Measurements from ENCODE around the gene PLPPR3.

PLPPR3 gene

GRCh38 chr19:867301-867793 lies 45.6 kb upstream of the PLPPR3 start:
- Histone ChIP-seq H3K4me3 (replicated peaks; ENCODE audit: insufficient read depth, low read length) (no peak overlapping the region), H3K27ac (replicated peaks) (no peak overlapping the region), H3K27me3 (ENCODE audit: insufficient read depth, poor library complexity, severe bottlenecking) (no peaks in the 10 kb centered on the region)
- TF ChIP-seq REST (IDR thresholded peaks at IDR 0.05; ENCODE audit: insufficient replicate concordance, low read depth) (no peak), SPI1 (IDR thresholded peaks at IDR 0.05; ENCODE audit: borderline replicate concordance, low read depth) (no peak), POLR2AphosphoS5 (IDR thresholded peaks at IDR 0.05; ENCODE audit: low read depth) (no peak; the same call in 1 of the 2 replicates), CTCF (IDR thresholded peaks at IDR 0.05; ENCODE audit: insufficient read depth, low read length) (no peak), GABPA (IDR thresholded peaks at IDR 0.05; ENCODE audit: low read depth) (no peak)
- no peak for DNase-seq (ENCODE audit: low read depth in 1 of 2, low spot score in 1 of 2)

GRCh38 chr19:866769-867300 lies 45.1 kb upstream of the PLPPR3 start:
- TF ChIP-seq SPI1 (IDR thresholded peaks at IDR 0.05; ENCODE audit: borderline replicate concordance, low read depth): no peak
- no peak for TF ChIP-seq GABPA (IDR thresholded peaks at IDR 0.05; ENCODE audit: low read depth)
- no peak for TF ChIP-seq REST (IDR thresholded peaks at IDR 0.05; ENCODE audit: insufficient replicate concordance, low read depth)
- no peak; the same call in 1 of the 2 replicates for TF ChIP-seq POLR2AphosphoS5 (IDR thresholded peaks at IDR 0.05; ENCODE audit: low read depth)
- TF ChIP-seq CTCF (IDR thresholded peaks at IDR 0.05; ENCODE audit: insufficient read depth, low read length): no peak
- DNase-seq (ENCODE audit: low read depth in 1 of 2, low spot score in 1 of 2): no peak
- H3K27me3 ChIP-seq (ENCODE audit: insufficient read depth, poor library complexity, severe bottlenecking): no peaks in the 10 kb centered on the region
- H3K4me3 ChIP-seq (replicated peaks; ENCODE audit: insufficient read depth, low read length): no peak overlapping the region
- H3K27ac ChIP-seq (replicated peaks): no peak overlapping the region

- DNase-seq (ENCODE audit: low read depth in 1 of 2, low spot score in 1 of 2): no peak
- Histone ChIP-seq H3K27ac (replicated peaks) (peak overlapping the region; percentile 67), H3K4me3 (replicated peaks; ENCODE audit: insufficient read depth, low read length) (no peak overlapping the region), H3K27me3 (ENCODE audit: insufficient read depth, poor library complexity, severe bottlenecking) (no peaks in the 10 kb centered on the region)
- TF ChIP-seq SPI1 (IDR thresholded peaks at IDR 0.05; ENCODE audit: borderline replicate concordance, low read depth): no peak
Measured at GRCh38 chr19:863315-863620, 41.5 kb upstream of the PLPPR3 start.

- Histone ChIP-seq H3K27ac (replicated peaks) (no peak overlapping the region), H3K27me3 (ENCODE audit: insufficient read depth, poor library complexity, severe bottlenecking) (no peaks in the 10 kb centered on the region), H3K4me3 (replicated peaks; ENCODE audit: insufficient read depth, low read length) (no peak overlapping the region)
- TF ChIP-seq SPI1 (IDR thresholded peaks at IDR 0.05; ENCODE audit: borderline replicate concordance, low read depth) (no peak), POLR2AphosphoS5 (IDR thresholded peaks at IDR 0.05; ENCODE audit: low read depth) (peak; percentile 11; the same call in 1 of the 2 replicates)
- DNase-seq (ENCODE audit: low read depth in 1 of 2, low spot score in 1 of 2): peak in 1 of 2 experiments; percentile 58
Measured at GRCh38 chr19:862581-863314, 41.0 kb upstream of the PLPPR3 start.
